GM21529 (cell line): ENCODE data around the gene SPOCK2.
A peak's percentile ranks its signal among the peaks of the same experiment; 100 is the strongest.

Source experiments
- ATAC-seq: cut with Tn5 transposase; IDR thresholded peaks from one replicate; pipeline ENCODE4 v1.9.1; 2021; ENCODE audit not compliant: unreplicated experiment

SPOCK2 gene

DNA sequence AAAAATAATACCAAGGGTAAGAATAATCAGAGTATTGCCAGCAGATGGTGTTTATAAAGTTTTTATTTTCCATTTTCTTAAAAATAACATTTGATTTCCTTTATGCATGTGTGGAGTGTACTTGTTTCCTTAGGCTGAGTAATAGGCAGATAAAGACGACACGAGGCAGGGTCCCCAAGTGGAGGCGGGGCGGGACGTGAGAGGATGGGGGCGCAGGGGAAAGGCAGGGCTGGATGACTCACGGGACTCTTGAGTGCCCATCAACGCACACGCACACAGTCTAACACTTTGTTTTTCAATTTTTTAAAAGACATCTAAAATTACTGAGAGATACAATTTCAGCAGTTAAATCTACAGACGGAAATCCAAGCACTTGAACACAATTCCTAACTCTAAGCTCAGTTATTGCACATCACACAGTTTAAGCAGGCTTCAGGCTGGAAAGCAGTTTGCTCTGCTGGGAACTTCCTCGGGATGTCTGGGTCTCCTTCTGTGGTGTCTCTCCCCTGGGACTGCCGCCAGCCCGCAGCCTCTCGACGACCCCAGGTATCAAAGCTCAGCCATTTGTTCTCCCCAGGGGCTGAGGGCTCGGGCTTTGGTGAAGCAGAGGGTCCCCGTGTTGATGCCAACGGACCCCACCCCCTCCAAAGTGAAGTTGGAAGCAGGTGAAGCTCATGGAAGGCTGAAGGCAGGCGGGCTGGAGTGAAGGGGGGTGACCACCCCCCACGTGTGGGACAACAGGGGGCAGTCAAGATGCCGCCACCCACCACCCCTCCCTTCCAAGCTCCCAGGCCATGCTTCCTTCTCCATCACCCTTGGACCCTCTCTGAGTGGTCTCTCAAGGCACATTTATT is 29.1 kb downstream of the SPOCK2 start:
- no peak for ATAC-seq

DNA sequence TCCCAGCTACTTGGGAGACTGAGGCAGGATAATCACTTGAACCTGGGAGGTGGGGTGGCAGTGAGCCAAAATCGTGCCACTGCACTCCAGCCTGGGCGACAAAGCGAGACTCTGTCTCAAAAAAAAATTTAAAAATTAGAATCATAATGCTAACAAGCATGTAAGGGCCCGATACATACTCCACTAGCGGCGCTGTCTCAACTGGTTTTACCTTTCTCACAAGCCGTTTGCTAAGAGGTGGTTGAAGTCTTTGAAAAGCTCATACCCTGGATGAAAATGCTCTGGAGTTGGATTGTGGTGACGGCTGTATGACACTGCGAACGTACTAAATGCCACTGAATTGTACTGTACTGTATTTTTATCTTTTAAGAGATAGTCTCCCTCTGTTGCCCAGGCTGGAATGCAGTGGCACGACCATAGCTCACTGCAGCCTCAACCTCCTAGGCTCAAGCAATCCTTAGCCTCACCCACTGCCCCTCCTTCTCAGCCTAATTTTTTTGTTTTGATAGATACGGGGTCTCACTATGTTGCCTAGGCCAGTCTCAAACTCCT is 29.9 kb downstream of the SPOCK2 start:
- ATAC-seq, result no peak

DNA sequence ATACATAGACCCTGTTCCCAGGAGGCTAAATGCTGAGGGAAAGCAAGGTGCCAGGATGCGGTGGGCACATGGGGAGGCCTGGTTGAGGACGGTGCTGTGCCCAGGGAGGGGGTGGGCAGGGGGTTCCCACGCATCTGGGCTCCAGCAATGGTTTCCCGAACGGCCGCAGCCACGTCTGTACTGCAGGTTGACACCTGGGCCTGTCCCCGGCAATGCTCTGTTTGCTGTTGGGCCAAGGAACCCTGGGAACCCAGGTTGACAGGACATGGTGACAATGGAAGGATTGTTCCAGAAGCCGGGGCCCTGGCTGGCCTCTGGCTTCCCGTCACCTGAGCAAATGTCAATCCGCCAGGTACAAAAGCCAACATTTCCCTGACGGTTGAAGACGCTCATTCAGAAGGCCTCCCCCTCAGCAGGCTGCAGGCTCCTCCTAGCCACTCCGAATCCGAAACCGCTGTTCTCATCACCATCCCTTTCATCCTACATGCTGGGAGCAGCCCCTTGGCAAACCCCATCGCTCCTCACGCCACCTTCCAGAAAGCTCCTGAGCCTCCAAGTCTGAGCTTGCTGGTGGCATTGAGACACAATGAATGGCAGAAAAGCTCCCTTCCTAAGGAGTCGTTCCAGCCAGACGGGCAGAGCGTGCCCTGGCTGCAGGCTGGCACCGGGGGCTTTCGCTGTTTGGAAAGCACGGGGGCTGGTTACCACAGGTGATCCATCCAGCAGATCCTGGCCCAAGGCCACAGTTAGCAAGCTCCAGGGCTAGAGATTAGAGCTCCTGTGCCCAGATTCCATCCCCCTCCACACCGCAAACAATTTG is 31.2 kb downstream of the SPOCK2 start:
- no peak for ATAC-seq

DNA sequence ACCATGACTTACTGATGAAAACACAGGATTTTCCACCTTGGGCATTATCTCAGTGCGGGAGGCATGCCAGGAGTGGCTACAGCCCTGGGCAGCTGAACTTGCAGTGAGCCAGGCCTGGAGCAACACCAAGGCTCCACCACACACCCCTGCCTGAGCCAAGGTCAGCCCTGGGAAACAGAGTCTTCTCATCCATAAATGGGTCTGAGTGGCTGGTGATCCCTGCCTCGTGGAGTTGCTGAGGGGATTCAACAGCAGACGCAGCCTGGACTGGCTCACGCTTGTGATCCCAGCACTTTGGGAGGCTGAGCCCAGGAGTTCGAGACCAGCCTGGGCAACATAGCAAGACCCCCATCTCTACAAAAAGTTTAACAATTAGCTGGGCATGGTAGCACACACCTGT is 32.2 kb downstream of the SPOCK2 start:
- no peak for ATAC-seq

DNA sequence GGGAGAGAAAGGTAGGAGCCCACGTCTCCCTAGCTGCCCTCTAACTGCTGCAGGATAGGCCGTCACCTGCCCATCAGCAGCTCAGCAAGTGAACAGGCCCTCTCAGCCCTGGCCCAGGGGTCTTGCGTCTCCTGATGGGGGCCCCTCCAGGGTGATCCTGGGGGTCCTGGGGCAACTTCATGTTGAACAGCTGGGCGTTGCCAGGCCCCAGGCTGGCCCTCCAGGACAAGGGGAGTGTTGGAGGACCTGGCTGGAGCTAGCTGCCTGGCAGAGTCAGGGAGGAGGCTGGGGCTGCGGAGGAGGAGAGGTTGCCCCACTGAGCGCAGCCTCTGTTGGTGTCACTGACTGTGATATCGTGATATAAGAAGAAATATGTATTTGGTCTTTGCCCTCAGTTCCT is 34.7 kb downstream of the SPOCK2 start:
- ATAC-seq, result no peak

GRCh38 chr10:72050873-72051272 is 37.5 kb downstream of the SPOCK2 start:
- no peak for ATAC-seq

GRCh38 chr10:72049969-72050781 is 38.2 kb downstream of the SPOCK2 start:
- no peak for ATAC-seq

- ATAC-seq, result no peak
Observed at GRCh38 chr10:72049472-72049871, 38.9 kb downstream of the SPOCK2 start.

DNA sequence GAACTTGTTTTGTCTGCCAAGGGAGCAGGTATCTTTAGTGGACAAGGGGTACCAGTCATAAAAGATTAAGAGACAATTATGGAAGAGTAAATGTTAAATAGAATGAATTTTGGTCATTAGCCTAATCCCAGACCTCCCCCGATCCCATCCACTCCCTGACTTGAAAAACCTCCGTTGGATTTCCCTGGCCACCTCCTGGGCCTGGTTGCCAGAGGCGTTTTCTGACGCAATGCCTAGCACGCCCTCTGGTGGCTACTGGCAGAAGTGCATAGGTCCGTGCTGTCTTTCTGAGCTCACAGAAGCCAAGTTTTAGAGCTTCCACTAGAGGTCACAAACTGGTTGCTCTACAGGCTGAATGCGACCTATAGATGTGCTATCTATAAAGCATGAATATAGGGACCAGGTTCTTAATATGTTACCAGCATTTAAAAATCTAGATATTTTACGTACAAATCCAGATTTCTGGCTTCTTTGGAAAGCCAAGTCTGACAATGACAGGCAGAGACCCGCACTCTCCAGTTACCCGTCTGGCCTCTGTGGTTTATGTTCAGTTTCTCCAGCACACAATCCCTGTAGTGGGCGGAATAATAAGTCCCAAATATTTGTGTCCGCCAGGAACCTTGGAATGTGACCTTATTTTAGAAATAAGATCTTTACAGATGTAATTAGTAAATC is 39.8 kb downstream of the SPOCK2 start:
- peak; percentile 73 for ATAC-seq

- ATAC-seq, result no peak
Observed at GRCh38 chr10:72045586-72045985, 42.8 kb downstream of the SPOCK2 start.

- no peak for ATAC-seq
Observed at GRCh38 chr10:72044417-72045041, 43.8 kb downstream of the SPOCK2 start.

- no peak for ATAC-seq
Observed at GRCh38 chr10:72043016-72043834, 45.1 kb downstream of the SPOCK2 start.

DNA sequence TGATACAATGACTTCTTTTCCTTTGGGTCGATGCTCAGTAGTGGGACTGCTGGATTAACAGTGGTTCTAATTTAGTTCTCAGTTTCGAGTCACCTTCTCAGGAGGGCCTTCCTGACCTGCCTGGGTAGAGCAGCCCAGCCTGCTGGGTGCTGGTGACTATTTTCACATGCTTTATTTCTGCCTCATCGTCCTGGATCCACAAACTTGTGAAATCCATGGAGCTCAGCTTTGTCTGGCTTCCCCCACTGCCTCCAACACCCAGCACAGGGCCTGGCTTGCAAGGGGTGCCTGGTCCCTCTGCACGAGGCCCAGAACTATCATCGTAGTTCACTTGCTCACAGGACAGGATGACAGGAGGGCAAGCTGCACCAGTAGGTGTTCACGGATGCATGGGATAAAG is 46.9 kb downstream of the SPOCK2 start:
- no peak for ATAC-seq

- no peak for ATAC-seq
Observed at GRCh38 chr10:72039377-72039776, 49.0 kb downstream of the SPOCK2 start.

DNA sequence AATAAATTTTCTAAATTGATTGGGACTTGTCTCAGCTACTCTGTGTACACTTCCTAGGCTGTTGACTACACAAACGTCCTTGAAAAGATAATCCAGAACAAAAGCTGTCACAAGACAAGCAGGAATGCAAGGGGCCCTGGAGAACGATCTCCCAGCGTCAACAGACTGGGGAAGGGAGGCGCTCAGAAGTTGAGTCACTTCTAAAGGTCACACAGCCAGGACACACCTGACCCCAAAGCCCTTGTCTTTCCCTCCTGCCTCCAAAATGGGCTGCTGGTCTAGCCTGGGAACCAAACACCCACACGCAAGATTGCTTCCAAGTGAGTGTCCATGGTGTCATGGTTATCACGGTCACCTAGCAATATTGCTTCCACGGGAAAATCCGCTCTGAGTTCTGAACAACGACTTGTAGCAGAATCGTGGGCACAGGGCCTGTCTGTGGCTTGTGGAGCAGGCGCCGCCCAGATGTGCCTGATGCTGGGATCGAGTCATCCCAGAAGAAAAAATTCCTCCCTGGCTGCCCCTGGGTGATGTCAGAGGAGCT is 49.8 kb downstream of the SPOCK2 start:
- ATAC-seq, result no peak

DNA sequence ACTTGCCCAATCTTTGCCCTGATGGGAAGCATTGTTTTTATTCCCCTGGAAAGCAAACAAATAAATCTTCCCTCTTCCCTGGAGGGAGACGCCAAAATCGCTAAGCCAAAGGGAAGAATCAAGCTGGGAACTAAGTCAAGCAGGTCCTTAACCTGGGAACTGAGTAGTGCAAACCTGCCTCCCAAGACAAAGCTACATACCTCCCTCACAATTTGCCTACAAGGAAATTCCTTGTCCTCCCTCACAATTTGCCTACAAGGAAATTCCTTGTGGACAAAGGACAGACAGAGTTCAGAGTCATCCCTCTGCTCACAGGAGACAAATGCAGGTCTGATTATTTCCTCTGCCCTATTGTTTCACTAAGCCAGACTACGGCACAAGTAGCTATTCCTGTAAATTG is 50.5 kb downstream of the SPOCK2 start:
- ATAC-seq, result no peak

DNA sequence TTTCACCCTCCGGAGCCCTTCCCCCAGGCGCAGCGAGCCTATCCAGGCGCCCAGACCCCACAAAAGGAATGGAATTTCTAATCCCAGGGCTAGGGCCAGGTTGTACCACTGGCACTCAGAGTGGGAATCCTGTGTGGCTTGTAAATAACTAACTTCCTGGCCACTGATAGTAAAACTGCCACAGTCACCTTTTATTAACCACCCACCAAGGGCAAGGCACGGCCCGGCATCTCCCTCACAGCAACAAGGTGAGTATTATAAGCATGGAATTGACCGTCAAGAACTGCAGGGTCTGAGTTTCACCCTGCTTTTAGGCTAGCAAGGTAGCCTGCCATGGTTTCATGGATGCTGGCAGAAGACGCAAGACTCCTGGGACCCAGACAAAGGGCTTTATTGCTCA is 51.1 kb downstream of the SPOCK2 start:
- no peak for ATAC-seq

GRCh38 chr10:72035252-72035887 is 53.0 kb downstream of the SPOCK2 start:
- no peak for ATAC-seq
